ENCODE data around the gene KIAA0930. TPM values are rescaled to one million over a fixed set of nuclear protein-coding genes. Genes with fewer than 3 reads are reported as not detected.
A peak's percentile ranks its signal among the peaks of the same experiment; 100 is the strongest.

The KIAA0930 gene
- total RNA-seq, 3 donors from 2014 or later (not counting 1 experiment from before 2014, with no cell fraction given) = 32.6 to 39.1 (median 38.4) TPM

DNA sequence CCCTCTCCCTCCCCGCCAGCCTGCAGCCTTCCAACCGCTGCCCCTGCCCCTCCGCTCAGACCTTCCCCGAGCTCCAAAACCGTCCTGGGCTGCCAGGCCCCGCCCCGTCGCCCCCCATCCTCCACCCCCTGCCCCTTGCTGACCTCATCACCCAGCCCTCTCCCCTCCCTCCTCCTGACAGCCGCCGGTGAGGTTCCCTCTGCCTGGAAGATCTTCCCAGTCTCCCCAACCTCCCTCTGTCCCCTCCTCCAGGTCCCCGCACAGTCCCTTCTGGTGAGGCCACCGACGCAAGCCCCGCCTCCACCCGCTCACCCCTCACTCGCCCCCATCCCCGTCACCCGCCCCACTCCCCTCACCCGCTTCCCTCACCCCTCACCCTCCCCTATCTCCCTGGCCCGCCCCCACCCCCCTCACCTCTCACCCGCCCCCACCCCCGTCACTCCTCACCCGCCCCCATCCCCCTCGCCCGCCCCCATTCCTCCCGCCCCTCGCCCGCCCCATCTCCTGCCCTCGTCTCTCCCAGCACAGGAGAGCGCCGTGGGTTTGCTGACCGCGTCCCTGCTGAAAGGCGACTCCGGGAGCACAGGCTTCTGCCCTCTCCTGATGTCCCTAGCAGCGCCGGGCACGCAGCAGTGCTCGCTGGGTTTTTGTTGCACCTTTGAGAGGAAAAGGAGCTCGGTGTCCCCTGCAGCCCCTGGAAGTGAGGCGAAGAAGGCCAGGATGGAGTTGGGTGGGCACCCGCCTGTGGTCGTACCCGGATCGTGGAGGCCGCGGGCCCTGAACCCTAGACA, 27.7 kb upstream of the KIAA0930 start:
- intact Hi-C loops (cut with micrococcal nuclease) = loop anchor here (2.0 kb wide), 1 partner anchor 40 kb away; the partner anchor contains the start of gene FAM118A
- WGBS (ENCODE audit: insufficient coverage) = 1% methylated on average over 36 of the region's 47 CpGs
- Mint-ChIP-seq H3K27ac (no peak overlapping the region), H3K36me3 (no peaks in the 10 kb centered on the region), H3K4me1 (peaks cover 10% of the 10 kb centered on the region in 2 donors), H3K27me3 (ENCODE audit: low read depth in 2 of 2) (peaks cover 20 to 37% of the 10 kb centered on the region in 2 donors), H3K4me3 (peak overlapping the region; percentile 77), H3K9me3 (no peaks in the 10 kb centered on the region)
- DNase-seq = peak in 1 of 2 donors; percentile 48
- peaks cover 15% of the 10 kb centered on the region for H3K27me3 ChIP-seq (ENCODE audit: control insufficient read depth, insufficient read depth, low read length)
- no peak overlapping the region for H3K27ac ChIP-seq (ENCODE audit: low read length)
- H3K4me1 ChIP-seq (ENCODE audit: control insufficient read depth, insufficient read depth, low read length) = peaks cover 25% of the 10 kb centered on the region
- peak overlapping the region; percentile 53 for H3K4me3 ChIP-seq (ENCODE audit: low read length)
- TF ChIP-seq, protein P1, sequence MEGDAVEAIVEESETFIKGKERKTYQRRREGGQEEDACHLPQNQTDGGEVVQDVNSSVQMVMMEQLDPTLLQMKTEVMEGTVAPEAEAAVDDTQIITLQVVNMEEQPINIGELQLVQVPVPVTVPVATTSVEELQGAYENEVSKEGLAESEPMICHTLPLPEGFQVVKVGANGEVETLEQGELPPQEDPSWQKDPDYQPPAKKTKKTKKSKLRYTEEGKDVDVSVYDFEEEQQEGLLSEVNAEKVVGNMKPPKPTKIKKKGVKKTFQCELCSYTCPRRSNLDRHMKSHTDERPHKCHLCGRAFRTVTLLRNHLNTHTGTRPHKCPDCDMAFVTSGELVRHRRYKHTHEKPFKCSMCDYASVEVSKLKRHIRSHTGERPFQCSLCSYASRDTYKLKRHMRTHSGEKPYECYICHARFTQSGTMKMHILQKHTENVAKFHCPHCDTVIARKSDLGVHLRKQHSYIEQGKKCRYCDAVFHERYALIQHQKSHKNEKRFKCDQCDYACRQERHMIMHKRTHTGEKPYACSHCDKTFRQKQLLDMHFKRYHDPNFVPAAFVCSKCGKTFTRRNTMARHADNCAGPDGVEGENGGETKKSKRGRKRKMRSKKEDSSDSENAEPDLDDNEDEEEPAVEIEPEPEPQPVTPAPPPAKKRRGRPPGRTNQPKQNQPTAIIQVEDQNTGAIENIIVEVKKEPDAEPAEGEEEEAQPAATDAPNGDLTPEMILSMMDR (IDR thresholded peaks at IDR 0.05) = no peak
- ATAC-seq = peak in 1 of 3 donors; percentile 7
- no peaks in the 10 kb centered on the region for H3K36me3 ChIP-seq (ENCODE audit: control insufficient read depth, insufficient read depth, low read length)
- no peaks in the 10 kb centered on the region for H3K9me3 ChIP-seq (ENCODE audit: control insufficient read depth, insufficient read depth, low read length)

DNA sequence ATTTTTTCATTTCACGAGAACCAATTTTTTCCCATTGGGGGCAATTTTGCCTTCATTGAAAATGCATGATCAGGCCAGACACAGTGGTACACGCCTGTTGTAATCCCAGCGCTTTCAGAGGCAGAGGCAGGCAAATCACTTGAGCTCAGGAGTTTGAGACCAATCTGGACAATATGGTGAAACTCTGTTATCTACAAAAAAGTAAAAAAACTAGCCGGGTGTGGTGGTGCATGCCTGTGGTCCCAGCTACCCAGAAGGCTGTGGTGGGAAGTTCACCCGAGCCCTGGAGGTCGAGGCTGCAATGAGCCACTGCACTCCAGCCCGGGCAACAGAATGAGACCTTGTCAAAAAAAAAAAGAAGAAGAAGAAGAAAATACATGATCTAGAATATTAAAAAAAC, 24.8 kb upstream of the KIAA0930 start:
- Histone ChIP-seq H3K27me3 (ENCODE audit: control insufficient read depth, insufficient read depth, low read length) (peaks cover 13% of the 10 kb centered on the region), H3K4me3 (ENCODE audit: low read length) (no peak overlapping the region), H3K9me3 (ENCODE audit: control insufficient read depth, insufficient read depth, low read length) (no peaks in the 10 kb centered on the region), H3K27ac (ENCODE audit: low read length) (no peak overlapping the region), H3K4me1 (ENCODE audit: control insufficient read depth, insufficient read depth, low read length) (peaks cover 51% of the 10 kb centered on the region), H3K36me3 (ENCODE audit: control insufficient read depth, insufficient read depth, low read length) (no peaks in the 10 kb centered on the region)
- intact Hi-C loops (cut with micrococcal nuclease) = no loop called here
- H3K27ac Mint-ChIP-seq = no peak overlapping the region
- H3K9me3 Mint-ChIP-seq = no peaks in the 10 kb centered on the region
- DNase-seq = no peak
- 67% methylated on average over 6 of the region's 7 CpGs for WGBS (ENCODE audit: insufficient coverage)
- H3K36me3 Mint-ChIP-seq = no peaks in the 10 kb centered on the region
- peaks cover 10% of the 10 kb centered on the region in 2 donors for H3K4me1 Mint-ChIP-seq
- no peak overlapping the region for H3K4me3 Mint-ChIP-seq
- TF ChIP-seq, protein P1 (IDR thresholded peaks at IDR 0.05) = no peak
- ATAC-seq = no peak
- H3K27me3 Mint-ChIP-seq (ENCODE audit: low read depth in 2 of 2) = peaks cover 16 to 24% of the 10 kb centered on the region in 2 donors

DNA sequence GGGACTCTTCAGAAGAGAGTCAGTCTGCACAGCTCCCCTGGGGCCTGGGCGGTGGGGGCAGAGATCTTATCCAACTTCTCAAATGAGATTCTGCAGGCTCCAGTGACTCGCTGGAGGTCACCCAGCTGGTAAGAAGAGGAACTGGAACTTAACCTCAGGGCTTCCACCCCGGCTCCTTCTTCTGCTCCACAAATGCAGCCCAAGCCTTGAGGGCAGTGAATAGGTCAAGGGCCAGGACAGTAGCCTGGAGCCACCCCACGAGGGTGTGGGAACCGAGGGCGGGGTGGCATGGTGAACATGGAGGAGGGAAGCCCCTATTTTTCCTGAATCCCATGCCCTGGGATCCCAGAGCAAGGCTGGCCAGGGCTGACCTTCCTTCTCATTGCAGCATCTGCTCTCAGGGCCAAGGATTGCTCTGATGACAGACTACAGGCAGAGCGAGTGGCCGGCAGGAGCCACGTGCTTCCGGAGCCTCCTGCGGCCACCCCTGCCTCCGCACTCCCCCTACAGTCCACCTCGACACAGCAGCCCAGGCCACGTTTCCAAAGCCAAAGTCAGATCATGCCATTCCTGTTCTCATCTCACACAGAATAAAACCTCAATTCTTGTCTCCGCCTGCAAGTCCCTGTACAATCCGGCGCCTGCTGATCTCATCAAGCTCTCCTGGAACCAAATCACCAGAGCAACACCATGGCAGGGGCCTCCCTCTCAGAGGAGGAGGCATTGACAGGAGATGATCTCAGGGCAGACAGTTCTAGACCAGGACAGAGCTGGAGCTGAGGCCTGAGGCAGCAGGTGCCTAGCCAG, 23.0 kb upstream of the KIAA0930 start:
- H3K36me3 ChIP-seq (ENCODE audit: control insufficient read depth, insufficient read depth, low read length) = no peaks in the 10 kb centered on the region
- intact Hi-C loops (cut with micrococcal nuclease) = no loop called here
- peaks cover 12 to 13% of the 10 kb centered on the region in 2 donors for H3K27me3 Mint-ChIP-seq (ENCODE audit: low read depth in 2 of 2)
- H3K27ac ChIP-seq (ENCODE audit: low read length) = no peak overlapping the region
- H3K27me3 ChIP-seq (ENCODE audit: control insufficient read depth, insufficient read depth, low read length) = peaks cover 2% of the 10 kb centered on the region
- H3K4me1 ChIP-seq (ENCODE audit: control insufficient read depth, insufficient read depth, low read length) = peaks cover 41% of the 10 kb centered on the region
- no peaks in the 10 kb centered on the region for H3K36me3 Mint-ChIP-seq
- WGBS (ENCODE audit: insufficient coverage) = 32% methylated on average over 17 of the region's 17 CpGs
- no peak overlapping the region for H3K4me3 ChIP-seq (ENCODE audit: low read length)
- TF ChIP-seq, protein P1 (IDR thresholded peaks at IDR 0.05) = no peak
- peaks cover 0 to 5% of the 10 kb centered on the region in 2 donors for H3K4me1 Mint-ChIP-seq
- DNase-seq (no peak), ATAC-seq (peak in 2 of 3 donors; percentile 60 to 63)
- no peaks in the 10 kb centered on the region for H3K9me3 Mint-ChIP-seq
- peak overlapping the region in 1 of 2 donors; percentile 53 for H3K27ac Mint-ChIP-seq
- H3K4me3 Mint-ChIP-seq = no peak overlapping the region
- H3K9me3 ChIP-seq (ENCODE audit: control insufficient read depth, insufficient read depth, low read length) = no peaks in the 10 kb centered on the region

All from natural killer cell (primary cell).